A549 (cell line): Measurements from ENCODE around the gene PRG3.

Source experiments
- CEBPB ChIP-seq, 2 experiments: fragments of >200 bp in 1 of 2; sonication (Bioruptor Twin) in 1 of 2; formaldehyde crosslinking in 1 of 2; IDR thresholded peaks; 2 replicates each; pipeline ENCODE4 v1.6.1; 2012 to 2016
- CHD2 ChIP-seq: fragments of 150-350 bp; IDR thresholded peaks from 2 replicates; pipeline ENCODE4 v1.6.1; 2014; ENCODE audit warnings: low read length; ENCODE audit not compliant: partially characterized antibody
- EP300 ChIP-seq, 2 experiments: fragments of >200 bp; sonication (Bioruptor Twin); formaldehyde crosslinking; IDR thresholded peaks; 2 replicates in 1 of 2; 3 replicates in 1 of 2; pipeline ENCODE4 v1.6.1; 2016 to 2017
- ESRRA ChIP-seq: fragments of 150-350 bp; IDR thresholded peaks from 2 replicates; pipeline ENCODE4 v1.6.1; 2014; ENCODE audit warnings: mild to moderate bottlenecking, low read length, borderline replicate concordance
- HDAC2 ChIP-seq: fragments of 200-600 bp; sonication (generic); IDR thresholded peaks from 2 replicates; pipeline ENCODE4 v1.6.1; 2016
- HOXA7 ChIP-seq: fragments of 250-450 bp; sonication (Bioruptor Pico); IDR thresholded peaks from 2 replicates; pipeline ENCODE4 v1.5.0; 2020; ENCODE audit warnings: mild to moderate bottlenecking, moderate library complexity
- MAX ChIP-seq: IDR thresholded peaks from 2 replicates; pipeline ENCODE4 v1.6.1; 2012
- POLR2A ChIP-seq: IDR thresholded peaks from 2 replicates; pipeline ENCODE4 v1.6.1; 2012; ENCODE audit warnings: mild to moderate bottlenecking, low read length
- SMC3 ChIP-seq: fragments of >200 bp; sonication (Bioruptor Twin); formaldehyde crosslinking; IDR thresholded peaks from 3 replicates; pipeline ENCODE4 v1.6.1; 2018; ENCODE audit warnings: inconsistent platforms
- TF ChIP-seq, protein P1 (sequence below): fragments of >200 bp; sonication (Bioruptor Twin); formaldehyde crosslinking; IDR thresholded peaks from 3 replicates; pipeline ENCODE4 v1.5.1; 2016
- TF ChIP-seq, protein P2 (sequence below): fragments of 450-650 bp; IDR thresholded peaks from 2 replicates; pipeline ENCODE4 v1.6.1; 2014; ENCODE audit warnings: antibody characterized with exemption

DNA sequence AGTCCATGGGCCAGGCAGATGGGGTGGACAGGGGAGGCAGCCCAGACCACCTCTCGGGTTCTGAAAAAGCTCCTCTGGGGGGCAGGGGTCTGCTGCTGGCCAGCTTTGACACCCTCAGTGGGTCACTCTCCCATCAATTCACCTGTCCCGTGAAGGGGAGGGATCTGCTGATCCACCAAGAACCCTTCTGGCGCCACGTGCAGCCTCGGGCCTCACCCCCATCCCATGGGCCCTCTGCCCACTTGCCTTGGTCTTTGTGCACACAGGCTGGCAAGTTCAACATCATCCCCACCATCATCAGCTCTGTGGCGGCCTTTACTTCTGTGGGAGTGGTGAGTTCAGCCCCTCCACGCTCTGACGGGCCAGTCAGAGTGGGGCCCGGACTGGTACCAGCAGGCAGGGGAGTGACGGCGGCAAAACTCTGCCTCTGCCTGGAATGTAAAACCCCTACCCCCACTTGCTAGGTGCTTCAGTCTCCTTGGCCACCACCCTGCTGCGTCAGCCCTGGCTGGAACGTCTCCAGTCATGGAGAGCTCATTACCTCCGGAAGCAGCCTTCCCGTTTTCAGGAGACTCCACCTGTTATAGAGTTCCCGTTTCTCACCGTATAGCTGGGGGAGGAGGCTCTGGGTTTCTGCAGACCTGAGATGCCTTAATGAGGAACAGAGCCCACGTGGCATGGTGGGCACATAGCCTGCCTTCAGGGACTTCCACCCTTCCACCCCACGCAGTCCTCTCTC, 12.7 kb downstream of the PRG3 start:
- TF ChIP-seq, protein P1, sequence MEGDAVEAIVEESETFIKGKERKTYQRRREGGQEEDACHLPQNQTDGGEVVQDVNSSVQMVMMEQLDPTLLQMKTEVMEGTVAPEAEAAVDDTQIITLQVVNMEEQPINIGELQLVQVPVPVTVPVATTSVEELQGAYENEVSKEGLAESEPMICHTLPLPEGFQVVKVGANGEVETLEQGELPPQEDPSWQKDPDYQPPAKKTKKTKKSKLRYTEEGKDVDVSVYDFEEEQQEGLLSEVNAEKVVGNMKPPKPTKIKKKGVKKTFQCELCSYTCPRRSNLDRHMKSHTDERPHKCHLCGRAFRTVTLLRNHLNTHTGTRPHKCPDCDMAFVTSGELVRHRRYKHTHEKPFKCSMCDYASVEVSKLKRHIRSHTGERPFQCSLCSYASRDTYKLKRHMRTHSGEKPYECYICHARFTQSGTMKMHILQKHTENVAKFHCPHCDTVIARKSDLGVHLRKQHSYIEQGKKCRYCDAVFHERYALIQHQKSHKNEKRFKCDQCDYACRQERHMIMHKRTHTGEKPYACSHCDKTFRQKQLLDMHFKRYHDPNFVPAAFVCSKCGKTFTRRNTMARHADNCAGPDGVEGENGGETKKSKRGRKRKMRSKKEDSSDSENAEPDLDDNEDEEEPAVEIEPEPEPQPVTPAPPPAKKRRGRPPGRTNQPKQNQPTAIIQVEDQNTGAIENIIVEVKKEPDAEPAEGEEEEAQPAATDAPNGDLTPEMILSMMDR, result no peak
- TF ChIP-seq EP300 (IDR thresholded peaks at IDR 0.05), result no peak
- no peak for TF ChIP-seq ESRRA
- TF ChIP-seq HOXA7, result no peak
- no peak for TF ChIP-seq CEBPB (IDR thresholded peaks at IDR 0.05)
- TF ChIP-seq, protein P2, sequence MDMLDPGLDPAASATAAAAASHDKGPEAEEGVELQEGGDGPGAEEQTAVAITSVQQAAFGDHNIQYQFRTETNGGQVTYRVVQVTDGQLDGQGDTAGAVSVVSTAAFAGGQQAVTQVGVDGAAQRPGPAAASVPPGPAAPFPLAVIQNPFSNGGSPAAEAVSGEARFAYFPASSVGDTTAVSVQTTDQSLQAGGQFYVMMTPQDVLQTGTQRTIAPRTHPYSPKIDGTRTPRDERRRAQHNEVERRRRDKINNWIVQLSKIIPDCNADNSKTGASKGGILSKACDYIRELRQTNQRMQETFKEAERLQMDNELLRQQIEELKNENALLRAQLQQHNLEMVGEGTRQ, result no peak
- no peak for TF ChIP-seq POLR2A
- TF ChIP-seq SMC3, result no peak
- TF ChIP-seq HDAC2, result no peak
- no peak for TF ChIP-seq MAX
- no peak for TF ChIP-seq CHD2
